Large intestine (tissue), 3 donors: Measurements from ENCODE around the gene PPFIBP2. TPM values are rescaled to one million over a fixed set of nuclear protein-coding genes. Genes with fewer than 3 reads are reported as not detected.
A peak's percentile ranks its signal among the peaks of the same experiment; 100 is the strongest.

Experiments used
- DNase-seq, 2 donors: peaks; one replicate each; pipeline versions ENCODE4 v3.0.0 to v3.0.0-alpha.2; 2013
- H3K27ac ChIP-seq: one replicate; pipeline ENCODE4 v1.5.1; 2013; ENCODE audit warnings: low read length
- H3K27me3 ChIP-seq: 2 replicates; pipeline ENCODE4 v1.6.1; 2013; ENCODE audit warnings: low read length; ENCODE audit not compliant: control insufficient read depth, insufficient read depth
- H3K36me3 ChIP-seq: 2 replicates; pipeline ENCODE4 v1.6.1; 2013; ENCODE audit warnings: low read length; ENCODE audit not compliant: control insufficient read depth, insufficient read depth
- H3K4me1 ChIP-seq: one replicate; pipeline ENCODE4 v1.6.1; 2013; ENCODE audit warnings: low read length; ENCODE audit not compliant: control insufficient read depth, insufficient read depth
- H3K4me3 ChIP-seq: one replicate; pipeline ENCODE4 v1.5.1; 2013; ENCODE audit warnings: low read length
- H3K9me3 ChIP-seq: one replicate; pipeline ENCODE4 v1.6.1; 2013; ENCODE audit warnings: mild to moderate bottlenecking, low read depth, low read length, moderate library complexity; ENCODE audit not compliant: control insufficient read depth
- WGBS: methylation state at CpG from one replicate; pipeline ENCODE4 v1.1.5; 2013; ENCODE audit warnings: low lambda C conversion rate; ENCODE audit not compliant: insufficient coverage; 5-methylcytosine and 5-hydroxymethylcytosine counted together
- polyA plus RNA-seq: library from polyadenylated mRNA; unstranded; fragments of 120-200 nt; gene quantifications from one replicate; pipeline ENCODE4 v1.2.1, GENCODE V29; 2013

Gene PPFIBP2
- polyA plus RNA-seq, 1 donor: 73.1 TPM

DNA sequence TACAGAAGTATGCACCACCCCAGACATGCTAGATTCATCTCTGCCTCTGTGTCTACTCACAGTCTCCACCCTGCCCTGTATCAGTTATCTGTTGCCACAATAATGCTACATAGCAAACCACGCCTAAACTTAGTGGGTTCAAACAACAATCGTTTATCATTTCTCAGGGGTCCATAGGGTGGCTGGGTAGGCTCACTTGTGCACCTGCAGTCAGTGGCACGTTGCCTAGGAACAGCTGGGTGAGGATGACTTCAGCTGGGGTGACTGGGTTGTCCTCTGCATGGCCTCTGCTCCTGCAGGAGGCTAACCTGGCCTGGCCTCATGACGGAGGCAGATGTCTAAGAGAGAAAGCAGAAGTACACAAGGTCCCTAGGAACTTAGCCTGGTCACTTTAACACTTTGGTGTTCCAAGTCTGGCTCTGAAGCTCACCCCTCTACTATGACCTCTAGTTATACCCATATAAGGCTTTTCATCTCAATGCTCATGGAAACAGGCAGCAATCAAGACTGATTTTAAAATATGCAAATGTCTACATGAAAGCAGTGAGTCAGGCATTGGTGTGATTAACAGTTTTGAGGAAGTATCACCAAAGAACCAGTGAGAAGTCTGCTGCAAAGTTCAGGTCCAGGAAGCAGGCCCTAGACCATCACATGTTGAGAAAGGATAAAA, 17.8 kb upstream of the PPFIBP2 start:
- no CpG with 5 or more reads among the region's 4 CpGs for WGBS
- Histone ChIP-seq H3K27me3 (no peaks in the 10 kb centered on the region), H3K9me3 (no peaks in the 10 kb centered on the region), H3K4me3 (no peak overlapping the region), H3K27ac (no peak overlapping the region), H3K36me3 (peaks cover 3% of the 10 kb centered on the region), H3K4me1 (peaks cover 15% of the 10 kb centered on the region)
- peak in 1 of 2 donors; percentile 55 for DNase-seq

DNA sequence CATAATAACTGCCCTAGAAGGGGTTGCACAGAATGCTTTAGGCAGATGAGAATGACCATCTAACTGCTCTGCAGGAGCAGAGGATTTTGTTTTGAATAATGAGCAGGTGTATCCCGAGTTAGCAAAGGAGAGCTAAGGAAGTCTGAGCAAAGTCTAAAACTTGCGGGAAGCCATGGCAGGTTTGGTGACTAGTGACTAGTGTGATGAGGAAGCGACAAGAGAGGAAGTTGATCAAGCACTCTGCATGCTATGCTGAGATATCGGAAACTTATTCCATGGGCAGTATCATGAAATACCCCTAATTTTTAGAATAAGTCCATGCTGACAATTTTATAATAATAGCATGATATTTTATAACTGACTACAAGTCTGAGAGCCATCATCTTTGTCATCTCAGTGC, 15.6 kb upstream of the PPFIBP2 start:
- peaks cover 3% of the 10 kb centered on the region for H3K36me3 ChIP-seq
- no peaks in the 10 kb centered on the region for H3K9me3 ChIP-seq
- peaks cover 10% of the 10 kb centered on the region for H3K4me1 ChIP-seq
- peak in 1 of 2 donors; percentile 46 for DNase-seq
- no peak overlapping the region for H3K27ac ChIP-seq
- H3K4me3 ChIP-seq: no peak overlapping the region
- no CpG with 5 or more reads among the region's 4 CpGs for WGBS
- no peaks in the 10 kb centered on the region for H3K27me3 ChIP-seq

DNA sequence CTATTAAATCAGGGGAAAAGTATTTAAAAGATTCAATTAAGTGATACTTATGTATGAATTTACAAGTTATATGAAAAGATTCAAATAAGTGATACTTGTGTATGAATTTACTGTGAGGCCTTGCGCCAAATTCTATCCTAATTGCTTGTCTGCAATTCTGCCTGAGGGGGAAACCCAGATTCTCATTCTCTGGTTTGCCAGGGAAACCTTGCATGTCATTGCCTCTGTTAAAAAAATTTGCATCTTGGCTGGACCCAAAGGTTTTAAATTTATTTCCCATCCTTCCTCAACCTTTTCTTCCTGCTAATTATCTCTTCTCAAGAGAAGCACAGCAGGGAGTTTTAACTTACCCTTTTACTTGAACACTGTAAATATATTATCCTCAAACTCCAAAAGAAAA, 14.7 kb upstream of the PPFIBP2 start:
- no CpG with 5 or more reads among the region's 1 CpG for WGBS
- no peak for DNase-seq
- H3K9me3 ChIP-seq: no peaks in the 10 kb centered on the region
- H3K36me3 ChIP-seq: peaks cover 3% of the 10 kb centered on the region
- no peak overlapping the region for H3K27ac ChIP-seq
- H3K4me1 ChIP-seq: peaks cover 10% of the 10 kb centered on the region
- no peaks in the 10 kb centered on the region for H3K27me3 ChIP-seq
- H3K4me3 ChIP-seq: no peak overlapping the region

DNA sequence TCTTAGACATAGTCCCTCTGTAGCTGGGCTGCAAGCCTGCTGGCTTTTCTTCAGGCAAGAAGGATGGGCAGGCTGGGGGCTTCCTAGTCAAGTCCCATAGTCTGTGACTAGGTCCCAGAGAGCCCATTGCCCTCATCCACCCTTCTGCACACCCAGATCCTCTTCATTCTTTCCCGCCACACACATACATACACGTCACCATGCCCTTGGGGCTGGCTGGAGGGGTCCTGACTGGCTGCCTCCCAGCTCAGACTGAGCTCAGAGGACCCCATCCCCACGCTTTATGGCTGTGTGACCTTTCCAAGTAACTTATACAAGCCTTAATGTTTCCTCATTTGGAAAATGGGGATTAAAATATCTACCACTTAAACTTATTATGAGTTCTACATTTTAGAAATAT, 13.5 kb upstream of the PPFIBP2 start:
- H3K9me3 ChIP-seq: no peaks in the 10 kb centered on the region
- peaks cover 2% of the 10 kb centered on the region for H3K4me1 ChIP-seq
- no peak for DNase-seq
- no peak overlapping the region for H3K4me3 ChIP-seq
- no peak overlapping the region for H3K27ac ChIP-seq
- H3K36me3 ChIP-seq: no peaks in the 10 kb centered on the region
- WGBS: 100% methylated on average over 1 of the region's 3 CpGs
- H3K27me3 ChIP-seq: no peaks in the 10 kb centered on the region

DNA sequence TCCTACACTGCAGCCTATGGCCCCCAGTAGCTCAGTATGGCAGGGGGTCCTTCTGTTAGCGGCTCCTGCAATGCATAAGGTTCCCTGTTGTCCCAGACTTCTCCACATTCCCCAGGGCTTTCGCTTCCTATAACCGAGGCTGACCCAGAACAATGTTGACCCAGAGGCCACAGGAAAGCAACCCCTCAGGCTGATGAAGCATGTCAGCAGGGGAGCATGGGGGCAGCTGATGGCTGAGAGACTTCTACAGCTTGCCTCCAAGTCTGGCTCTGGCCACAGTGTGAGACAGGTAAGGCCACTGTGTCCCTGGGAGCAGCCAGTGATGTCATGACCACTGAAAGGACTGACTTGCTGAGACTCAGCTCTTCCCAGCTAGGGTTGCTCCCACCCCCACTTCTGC, 12.5 kb upstream of the PPFIBP2 start:
- no peak overlapping the region for H3K27ac ChIP-seq
- DNase-seq: no peak
- H3K27me3 ChIP-seq: no peaks in the 10 kb centered on the region
- no peaks in the 10 kb centered on the region for H3K36me3 ChIP-seq
- no peaks in the 10 kb centered on the region for H3K9me3 ChIP-seq
- peaks cover 2% of the 10 kb centered on the region for H3K4me1 ChIP-seq
- WGBS: no CpG with 5 or more reads among the region's 3 CpGs
- no peak overlapping the region for H3K4me3 ChIP-seq

DNA sequence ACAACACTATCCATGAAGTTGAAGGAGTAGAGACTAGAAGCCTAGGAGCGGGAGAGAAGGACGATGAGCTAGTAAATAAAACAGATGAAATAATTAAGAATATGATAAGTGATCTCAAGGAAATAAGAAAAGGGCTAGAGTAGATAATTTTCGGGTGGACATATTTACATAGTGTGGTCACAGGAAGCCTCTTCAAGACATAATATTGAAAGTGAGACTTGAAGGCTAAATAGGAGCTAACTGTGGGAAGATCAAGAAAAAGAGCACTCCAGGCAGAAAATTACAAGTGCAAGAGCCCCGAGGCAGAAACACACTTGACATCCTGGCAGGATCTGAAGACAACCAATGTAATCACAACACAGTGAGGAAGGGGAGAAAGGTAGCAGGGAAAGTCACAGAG, 11.9 kb upstream of the PPFIBP2 start:
- no peak for DNase-seq
- Histone ChIP-seq H3K27me3 (no peaks in the 10 kb centered on the region), H3K9me3 (no peaks in the 10 kb centered on the region), H3K36me3 (no peaks in the 10 kb centered on the region), H3K27ac (no peak overlapping the region), H3K4me1 (peaks cover 2% of the 10 kb centered on the region), H3K4me3 (no peak overlapping the region)
- 72% methylated on average over 3 of the region's 4 CpGs for WGBS

DNA sequence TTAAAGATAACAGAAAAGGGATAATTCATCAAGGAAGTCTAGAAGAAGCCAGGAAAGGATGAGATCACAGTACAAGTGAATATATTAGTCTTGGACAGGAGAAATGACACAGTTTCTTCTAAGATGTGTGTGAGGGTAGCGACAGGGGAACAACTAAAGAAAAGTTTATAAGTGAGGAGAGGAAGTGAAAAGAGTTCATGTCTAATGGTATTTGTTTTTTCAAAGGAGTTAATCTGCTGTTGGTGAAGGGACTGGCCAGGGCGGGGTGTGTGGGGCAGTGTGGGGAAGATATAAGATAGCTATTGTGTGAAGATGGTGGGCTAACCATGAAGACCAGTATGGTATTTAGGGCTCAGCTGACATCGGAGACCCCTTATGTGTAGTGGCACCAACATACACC, 7.6 kb upstream of the PPFIBP2 start:
- 100% methylated on average over 1 of the region's 3 CpGs for WGBS
- Histone ChIP-seq H3K27ac (no peak overlapping the region), H3K27me3 (no peaks in the 10 kb centered on the region), H3K9me3 (no peaks in the 10 kb centered on the region), H3K4me1 (peaks cover 5% of the 10 kb centered on the region), H3K4me3 (no peak overlapping the region), H3K36me3 (no peaks in the 10 kb centered on the region)
- no peak for DNase-seq

DNA sequence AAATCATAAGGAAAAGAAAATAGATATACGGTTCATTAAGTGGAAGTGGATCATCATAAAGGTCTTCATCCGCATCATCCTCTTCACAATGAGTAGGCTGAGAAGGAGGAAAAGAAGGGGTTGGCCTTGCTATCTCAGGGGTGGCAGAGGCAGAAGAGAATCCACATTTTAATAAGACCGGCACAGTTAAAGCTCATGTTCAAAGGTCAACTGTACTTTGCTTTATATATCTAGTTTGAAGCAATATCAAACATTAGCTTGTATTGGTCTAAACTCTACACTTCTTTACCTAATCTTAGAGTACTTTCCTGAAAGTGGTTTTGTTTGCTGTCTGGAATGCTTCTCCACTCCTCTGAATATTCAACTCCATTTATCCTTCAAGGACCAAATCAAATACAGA, 5.7 kb upstream of the PPFIBP2 start:
- no peaks in the 10 kb centered on the region for H3K36me3 ChIP-seq
- H3K9me3 ChIP-seq: no peaks in the 10 kb centered on the region
- peak in 1 of 2 donors; percentile 66 for DNase-seq
- 43% methylated on average over 1 of the region's 3 CpGs for WGBS
- no peaks in the 10 kb centered on the region for H3K27me3 ChIP-seq
- H3K4me1 ChIP-seq: peaks cover 18% of the 10 kb centered on the region
- H3K4me3 ChIP-seq: no peak overlapping the region
- H3K27ac ChIP-seq: no peak overlapping the region

DNA sequence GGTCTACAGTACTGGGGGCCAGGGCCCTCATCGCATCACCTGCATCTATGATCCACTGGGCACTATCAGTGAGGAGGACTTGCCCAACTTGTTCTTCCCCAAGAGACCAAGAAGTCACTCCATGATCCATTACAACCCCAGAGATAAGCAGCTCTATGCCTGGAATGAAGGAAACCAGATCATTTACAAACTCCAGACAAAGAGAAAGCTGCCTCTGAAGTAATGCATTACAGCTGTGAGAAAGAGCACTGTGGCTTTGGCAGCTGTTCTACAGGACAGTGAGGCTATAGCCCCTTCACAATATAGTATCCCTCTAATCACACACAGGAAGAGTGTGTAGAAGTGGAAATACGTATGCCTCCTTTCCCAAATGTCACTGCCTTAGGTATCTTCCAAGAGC, 3.8 kb upstream of the PPFIBP2 start:
- H3K4me1 ChIP-seq: peaks cover 23% of the 10 kb centered on the region
- no peaks in the 10 kb centered on the region for H3K9me3 ChIP-seq
- H3K36me3 ChIP-seq: no peaks in the 10 kb centered on the region
- H3K27me3 ChIP-seq: peaks cover 5% of the 10 kb centered on the region
- H3K27ac ChIP-seq: no peak overlapping the region
- DNase-seq: no peak
- no CpG with 5 or more reads among the region's 2 CpGs for WGBS
- H3K4me3 ChIP-seq: no peak overlapping the region

DNA sequence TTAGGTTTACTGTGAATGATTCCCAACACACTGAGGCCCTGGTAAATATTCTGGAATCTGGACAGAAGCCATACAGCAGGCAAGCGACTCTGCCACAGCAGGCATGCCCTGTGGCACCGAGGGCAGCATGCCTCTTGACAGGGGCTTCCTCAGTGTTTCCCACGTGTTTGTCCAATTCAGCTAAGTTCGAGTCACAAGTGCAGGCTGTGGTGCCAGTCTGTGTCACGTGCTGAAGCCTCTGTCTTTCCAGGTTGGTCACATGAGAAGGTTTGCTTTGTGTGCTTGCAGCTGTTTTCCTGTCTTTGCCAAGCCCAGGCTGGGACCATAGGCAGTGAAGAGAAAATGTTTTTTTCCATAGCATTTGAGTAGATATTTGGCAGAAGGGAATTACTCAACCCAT, 2.4 kb upstream of the PPFIBP2 start:
- Histone ChIP-seq H3K4me1 (peaks cover 23% of the 10 kb centered on the region), H3K4me3 (no peak overlapping the region), H3K27me3 (peaks cover 5% of the 10 kb centered on the region), H3K27ac (no peak overlapping the region), H3K9me3 (no peaks in the 10 kb centered on the region), H3K36me3 (no peaks in the 10 kb centered on the region)
- WGBS: no CpG with 5 or more reads among the region's 5 CpGs
- DNase-seq: peak in 1 of 2 donors; percentile 68

DNA sequence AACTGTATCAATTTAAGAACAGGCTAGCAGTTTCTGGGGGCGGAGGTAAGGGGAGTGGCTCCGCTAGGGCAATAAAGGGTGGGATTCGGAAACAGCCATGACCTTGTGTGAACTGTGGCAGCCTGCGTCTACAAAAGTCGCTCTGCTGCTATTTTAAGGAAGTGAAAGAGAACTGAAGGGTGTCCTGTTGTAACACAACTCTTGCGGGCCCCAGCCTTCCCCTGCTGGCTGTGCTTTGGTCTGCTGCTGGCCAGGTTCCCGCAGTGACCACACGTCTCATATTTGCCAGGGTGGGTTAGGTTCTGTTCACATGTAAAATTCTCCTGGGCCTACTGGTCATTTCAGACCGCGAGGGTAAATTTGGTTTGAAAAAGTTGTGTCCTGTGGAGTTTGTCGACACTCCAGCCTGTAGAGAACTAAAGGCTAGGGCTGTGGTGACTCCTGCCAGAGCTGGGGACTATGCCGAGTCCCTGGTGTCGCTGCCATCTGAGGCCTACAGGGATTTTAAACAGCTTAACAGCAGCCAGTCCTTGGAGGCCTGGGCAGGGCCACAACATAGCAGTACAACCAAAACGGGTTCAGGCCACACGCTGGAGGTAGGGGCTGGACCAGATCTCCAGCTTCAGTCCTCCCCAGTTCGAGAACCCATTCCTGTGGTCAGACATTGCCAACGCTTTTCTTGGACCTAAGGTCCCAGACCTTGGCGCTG, 1.1 kb upstream of the PPFIBP2 start:
- WGBS: no CpG with 5 or more reads among the region's 18 CpGs
- H3K27ac ChIP-seq: peak overlapping the region; percentile 61
- peak overlapping the region; percentile 89 for H3K4me3 ChIP-seq
- peaks cover 5% of the 10 kb centered on the region for H3K27me3 ChIP-seq
- peak; percentile 48 to 78 for DNase-seq
- H3K9me3 ChIP-seq: no peaks in the 10 kb centered on the region
- H3K36me3 ChIP-seq: no peaks in the 10 kb centered on the region
- peaks cover 23% of the 10 kb centered on the region for H3K4me1 ChIP-seq
